ENCODE measurements around the gene WWOX.

The WWOX gene

DNA sequence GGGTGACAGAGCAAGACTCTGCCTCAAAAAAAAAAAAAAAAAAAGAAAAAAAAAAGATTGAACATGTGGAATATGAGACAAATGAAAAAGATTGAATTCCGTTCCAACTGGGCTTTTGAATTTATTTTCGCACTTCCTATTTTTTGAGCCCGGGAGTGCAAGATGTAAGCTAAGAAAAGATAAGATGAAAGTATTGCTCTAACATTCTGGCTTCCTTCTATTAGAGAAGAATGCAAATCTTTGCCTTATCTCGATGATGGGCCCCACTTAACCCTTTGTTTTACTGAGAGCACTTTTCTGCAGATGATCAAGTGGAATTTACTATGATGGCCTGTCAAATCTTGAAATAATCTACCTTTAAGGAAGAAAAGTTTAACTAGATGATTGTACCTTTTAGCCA is 96.3 kb downstream of the WWOX start:
- no peak for DNase-seq (ENCODE audit: low spot score)

DNA sequence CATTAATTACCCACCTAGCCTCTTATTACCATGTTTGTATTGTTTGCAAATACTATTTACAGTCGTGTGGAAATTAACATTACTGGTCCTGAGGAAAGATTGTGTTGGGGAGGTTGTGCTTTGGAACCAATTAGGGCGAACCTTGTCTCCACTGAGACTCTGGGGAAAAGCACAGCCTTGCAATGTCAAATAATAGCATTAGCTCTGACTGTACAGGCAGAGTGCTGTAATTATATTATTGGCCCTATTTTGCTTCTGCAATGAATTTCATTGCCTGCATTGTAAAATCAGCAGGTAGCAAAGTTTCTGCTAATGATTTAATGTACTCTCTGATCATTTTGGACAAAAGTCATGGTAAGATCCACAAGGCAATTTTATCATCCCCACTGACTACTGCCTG is 97.0 kb downstream of the WWOX start:
- DNase-seq (ENCODE audit: low spot score): no peak

DNA sequence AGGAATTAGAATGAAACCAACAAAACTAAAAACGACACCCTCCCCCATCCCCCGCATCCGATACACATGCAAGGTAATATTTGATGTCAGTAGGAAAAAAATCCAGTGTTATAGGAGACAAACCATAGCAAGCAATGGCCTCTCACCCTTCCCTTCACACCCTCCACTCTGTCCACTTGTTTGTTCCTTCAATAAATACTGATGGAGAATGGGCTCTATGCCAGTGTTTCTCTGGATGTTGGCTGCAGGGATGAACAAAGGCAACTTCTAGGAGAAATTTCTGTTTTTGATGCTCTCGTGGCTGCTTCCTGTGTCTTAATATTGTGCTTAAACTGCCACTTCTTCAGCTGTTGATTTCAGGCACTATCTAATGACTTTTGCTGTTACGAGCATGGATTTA is 98.8 kb downstream of the WWOX start:
- no peak for DNase-seq (ENCODE audit: low spot score)

DNA sequence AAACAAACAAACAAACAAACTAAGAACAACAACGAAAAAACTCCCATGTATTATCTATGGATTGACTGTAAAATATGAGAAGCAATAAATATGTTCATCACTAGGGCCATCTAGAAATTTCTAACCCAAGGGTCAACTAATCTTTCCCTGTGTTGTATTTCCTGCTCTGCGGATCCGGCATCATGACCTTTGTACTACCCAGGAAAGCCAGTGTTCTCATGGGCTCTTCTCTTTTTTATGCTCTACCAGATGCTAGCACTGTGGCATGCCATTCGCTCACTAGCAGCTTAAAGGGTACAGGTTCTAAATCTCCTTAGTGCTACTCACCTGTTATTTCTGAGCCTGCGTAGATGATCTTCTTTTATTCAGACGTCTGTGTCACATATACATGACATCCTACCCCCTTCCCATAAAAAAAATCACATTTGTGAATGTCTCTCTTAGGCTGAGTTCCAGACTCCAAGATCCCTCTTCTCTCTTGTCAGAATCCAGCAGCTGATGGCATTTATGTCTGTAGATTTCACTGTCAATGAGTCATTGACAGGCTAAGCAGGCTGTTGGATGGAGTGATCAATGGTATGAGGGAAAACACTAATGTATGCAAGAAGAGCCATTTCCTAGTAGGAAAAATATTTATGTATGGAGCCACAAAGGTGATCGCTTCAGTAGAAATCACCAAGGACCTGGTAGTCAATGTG is 100.0 kb downstream of the WWOX start:
- DNase-seq (ENCODE audit: low spot score): peak; percentile 38

DNA sequence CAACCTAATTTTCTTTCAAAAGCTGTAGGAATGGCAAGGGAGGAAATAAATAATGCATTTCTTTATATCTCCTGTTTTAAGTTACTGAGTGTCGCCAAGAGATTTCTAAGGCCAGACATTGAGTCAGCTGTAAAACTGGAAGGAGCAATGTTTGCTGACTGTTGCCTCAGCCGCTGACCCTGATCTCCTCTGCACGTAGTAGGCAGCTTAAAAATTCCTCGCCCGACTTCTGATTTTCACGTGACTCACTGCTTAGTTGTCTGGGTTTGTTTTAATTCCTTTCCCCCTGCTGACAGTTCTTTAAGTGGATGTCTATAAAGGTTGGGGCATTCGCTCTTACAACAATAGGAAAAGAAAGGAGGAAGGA is 100.6 kb downstream of the WWOX start:
- no peak for DNase-seq (ENCODE audit: low spot score)

DNA sequence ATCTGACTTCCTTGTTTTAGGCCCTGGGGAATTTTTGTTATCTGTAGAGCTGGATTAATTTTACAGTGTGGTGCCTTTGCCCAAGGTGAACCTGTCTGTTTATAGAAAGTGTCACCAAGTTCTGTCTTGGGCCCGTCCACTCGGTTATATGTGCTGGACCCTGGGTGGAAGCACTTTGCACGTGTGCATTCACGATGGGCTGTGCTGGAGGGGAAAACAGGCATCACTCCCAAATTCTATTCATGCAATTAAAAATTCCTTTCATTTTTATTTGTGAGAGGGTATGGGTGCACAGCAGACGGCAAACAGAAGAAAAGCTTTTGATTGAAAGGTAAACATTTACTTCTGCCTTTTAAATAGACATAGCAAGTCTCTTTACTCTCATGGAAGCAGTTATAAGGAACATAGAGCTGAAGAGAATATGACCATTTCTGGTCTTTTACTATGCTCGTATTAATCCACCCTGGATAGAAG is 101.2 kb downstream of the WWOX start:
- DNase-seq (ENCODE audit: low spot score): no peak

DNA sequence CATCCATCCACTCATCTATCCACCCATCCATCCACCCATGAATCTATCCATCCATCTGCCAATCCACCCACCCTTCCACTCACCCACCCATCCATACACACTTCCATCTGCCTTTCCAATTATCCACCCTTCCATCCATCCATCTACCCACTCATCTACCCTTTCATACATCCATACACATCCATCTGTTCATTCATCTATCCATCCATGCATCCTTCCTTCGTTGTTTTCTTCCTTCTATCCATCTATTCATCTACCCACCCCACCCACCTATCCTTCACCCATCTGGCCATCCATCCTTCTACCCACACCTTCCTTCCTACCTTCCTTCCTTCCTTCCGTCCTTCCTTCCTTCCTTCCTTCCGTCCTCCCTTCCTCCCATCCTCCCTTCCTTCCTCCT is 106.1 kb downstream of the WWOX start:
- no peak for DNase-seq (ENCODE audit: low spot score)

DNA sequence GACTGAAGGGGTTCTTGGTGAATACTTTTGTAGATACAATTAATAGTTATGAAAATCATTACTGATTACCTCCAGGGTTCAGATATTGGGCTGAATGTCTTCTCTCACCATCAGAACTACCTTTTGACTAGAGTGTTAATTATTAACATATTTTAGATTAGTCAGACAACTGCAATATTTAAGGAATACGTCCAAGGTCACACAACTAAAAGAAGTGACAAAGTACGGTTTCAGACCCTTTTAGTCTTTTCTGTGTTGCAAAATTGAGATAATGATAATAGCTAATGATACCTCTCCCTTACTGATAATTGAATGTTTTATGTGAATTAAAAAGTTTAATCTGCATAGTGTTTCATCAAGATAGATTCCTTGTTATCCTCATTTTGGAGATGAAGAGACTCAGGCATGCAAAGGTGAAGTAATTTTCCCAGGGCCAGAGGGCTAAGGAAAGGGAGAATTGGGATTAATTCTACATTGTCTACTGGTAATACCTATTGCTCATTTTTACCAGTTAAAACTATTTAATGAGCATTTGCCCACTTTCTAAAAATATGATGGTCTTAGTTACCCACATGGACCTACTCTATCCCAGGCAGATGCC is 107.3 kb downstream of the WWOX start:
- DNase-seq (ENCODE audit: low spot score): no peak

DNA sequence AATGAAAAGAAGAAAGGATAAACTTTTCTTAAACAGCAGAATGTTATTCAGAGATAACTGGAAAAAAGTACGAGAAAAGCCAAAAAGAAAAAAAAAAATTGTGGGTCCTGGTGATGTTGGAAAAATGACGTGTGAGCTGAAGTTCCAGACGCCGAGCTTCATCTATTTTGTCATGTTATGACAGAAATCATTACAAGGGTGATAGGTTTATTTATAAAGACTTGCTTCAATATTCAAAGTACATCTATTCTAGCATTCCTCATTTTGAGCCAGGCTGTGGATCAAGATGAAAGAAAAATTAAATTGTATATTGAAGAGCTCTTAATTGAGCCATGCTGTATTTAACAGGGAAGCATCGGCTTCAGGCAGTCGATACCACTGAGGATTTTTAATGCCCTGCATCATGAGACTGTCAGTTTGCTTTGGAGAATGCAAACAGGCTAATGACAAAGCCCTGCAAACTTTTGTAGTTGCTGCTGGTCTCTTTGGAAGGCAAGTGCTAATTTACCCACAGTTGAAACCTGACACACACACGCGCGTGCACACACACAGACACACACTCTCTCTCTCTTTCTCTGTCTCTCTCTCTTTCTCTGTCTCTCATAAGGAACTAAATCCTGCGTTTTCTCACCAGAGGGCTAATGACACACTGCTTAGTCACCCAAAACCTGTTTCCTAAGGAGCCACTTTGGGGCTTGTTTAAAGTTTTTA is 110.7 kb downstream of the WWOX start:
- DNase-seq (ENCODE audit: low spot score): no peak

DNA sequence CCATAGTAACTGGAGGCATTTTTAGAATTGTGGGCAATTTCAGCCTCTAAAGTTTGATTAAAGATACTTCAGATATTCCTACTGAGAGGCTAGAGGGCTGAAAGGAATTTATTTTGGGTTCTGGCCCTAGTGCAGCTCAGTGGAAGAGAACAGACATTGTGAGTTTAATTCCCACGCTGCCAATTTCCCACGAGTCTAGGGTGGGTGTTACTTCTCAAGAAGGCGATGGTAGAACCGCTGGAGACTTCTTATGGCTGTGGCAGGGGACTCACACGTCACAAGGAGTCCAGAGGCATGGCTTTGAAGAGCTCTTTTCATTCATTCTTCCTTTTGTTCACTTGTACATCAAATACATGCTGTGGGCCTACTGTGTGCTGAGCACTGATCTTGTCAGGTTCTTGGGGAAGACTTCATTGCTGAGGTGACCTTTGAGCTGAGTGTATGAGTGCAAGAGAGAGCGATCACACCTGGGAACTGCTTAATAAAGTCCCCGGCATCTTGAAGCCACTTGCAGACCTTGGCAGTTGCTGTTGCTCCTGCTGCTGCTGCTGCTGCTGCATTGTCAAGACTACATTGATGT is 111.7 kb downstream of the WWOX start:
- DNase-seq (ENCODE audit: low spot score): no peak

DNA sequence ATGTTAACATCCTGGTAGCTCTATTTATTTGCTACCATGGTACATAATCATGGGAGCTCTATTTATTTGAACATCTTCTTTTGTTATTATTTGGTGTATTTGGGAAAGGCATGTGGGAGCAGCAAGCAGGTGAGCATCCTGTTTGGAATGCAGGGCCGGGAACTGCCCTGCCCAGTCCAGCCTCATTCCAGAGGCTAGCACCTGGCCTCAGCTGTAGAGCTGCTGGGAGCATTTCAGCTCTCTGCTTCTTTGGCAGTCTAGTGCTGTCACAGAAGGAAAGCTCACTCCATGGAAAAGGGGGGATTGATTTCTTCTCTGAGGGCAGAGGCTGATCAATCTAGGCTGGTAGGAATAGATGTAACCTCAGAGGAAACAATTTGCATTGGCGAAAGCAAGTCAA is 112.5 kb downstream of the WWOX start:
- peak; percentile 50 for DNase-seq (ENCODE audit: low spot score)

DNA sequence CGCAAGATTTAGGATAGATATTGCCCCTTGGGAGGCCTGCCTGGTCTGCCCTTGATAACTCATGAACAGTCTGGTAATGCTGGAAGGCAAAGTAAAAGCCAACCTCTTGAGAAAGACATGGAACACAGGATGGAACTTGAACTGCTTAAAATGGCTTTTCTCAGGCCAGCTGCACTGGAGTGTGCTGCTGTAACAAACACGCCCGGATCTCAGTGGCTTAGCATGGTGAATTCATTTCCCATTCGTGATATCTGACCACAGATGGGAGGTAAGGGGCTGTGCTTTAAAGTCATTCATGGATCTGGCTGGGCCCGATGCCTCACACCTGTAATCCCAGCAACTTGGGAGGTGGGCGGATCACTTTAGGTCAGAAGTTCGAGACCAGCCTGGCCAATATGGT is 113.2 kb downstream of the WWOX start:
- no peak for DNase-seq (ENCODE audit: low spot score)

DNA sequence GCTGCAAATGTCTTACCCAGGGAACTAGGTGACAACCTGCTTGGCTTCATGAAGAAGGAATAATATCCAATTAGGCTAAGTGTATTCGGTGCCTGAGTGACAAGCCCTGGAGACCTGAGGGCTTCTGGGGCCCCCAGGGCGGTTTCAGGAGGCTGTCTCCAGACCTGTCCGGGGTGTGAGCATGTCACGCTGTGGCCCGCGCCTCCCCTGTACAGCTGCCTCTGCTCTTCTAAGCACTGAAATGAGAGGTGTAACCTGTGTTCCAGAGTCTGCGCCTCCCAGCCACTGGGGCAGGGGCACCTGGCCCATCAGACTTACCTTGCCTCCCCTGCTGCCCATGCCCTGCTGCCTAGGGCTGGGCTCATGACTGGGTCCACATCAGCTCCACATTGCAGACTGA is 114.3 kb downstream of the WWOX start:
- DNase-seq (ENCODE audit: low spot score): no peak

DNA sequence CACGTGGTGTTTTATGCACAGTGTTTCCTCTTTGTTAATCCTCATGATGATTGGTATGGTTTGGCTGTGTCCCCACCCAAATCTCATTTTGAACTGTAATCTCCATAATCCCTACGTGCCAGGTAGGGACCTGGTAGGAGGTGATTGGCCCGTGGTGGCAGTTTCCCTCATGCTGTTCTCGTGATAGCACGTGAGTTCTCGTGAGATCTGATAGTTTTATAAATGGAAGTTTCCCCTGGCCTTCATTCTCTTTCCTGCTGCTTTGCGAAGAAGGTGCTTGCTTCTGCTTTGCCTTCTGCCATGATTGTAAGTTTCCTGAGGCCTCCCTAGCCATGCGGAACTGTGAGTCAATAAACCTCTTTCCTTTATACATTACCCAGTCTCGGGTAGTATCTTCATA is 115.8 kb downstream of the WWOX start:
- DNase-seq (ENCODE audit: low spot score): no peak

DNA sequence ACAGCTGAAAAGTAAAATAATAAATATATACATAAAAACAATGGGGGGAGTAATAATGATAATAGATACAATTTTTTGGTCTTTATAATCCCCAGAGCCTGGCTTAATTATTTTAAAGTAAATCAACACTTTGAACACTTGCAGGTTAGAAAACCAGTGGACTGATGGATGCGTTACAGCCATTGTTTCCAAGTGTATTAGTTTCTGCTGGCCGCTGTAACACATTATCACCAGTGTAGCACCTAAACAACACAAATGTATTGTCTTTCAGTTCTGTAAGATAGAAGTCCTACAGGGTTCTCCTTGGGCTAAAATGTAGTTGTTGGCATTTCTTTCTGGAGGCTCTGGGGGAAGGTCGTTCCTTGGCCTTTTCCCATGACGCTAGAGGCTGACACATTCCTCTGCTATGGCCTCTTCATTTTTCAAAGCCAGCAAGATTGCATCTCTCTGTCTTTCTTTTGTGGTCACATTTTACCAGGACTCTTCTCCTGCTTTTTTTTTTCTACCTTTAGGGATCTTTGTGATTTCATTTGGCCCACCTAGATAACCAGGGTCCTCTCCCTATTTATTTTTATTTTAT is 116.8 kb downstream of the WWOX start:
- DNase-seq (ENCODE audit: low spot score): no peak

DNA sequence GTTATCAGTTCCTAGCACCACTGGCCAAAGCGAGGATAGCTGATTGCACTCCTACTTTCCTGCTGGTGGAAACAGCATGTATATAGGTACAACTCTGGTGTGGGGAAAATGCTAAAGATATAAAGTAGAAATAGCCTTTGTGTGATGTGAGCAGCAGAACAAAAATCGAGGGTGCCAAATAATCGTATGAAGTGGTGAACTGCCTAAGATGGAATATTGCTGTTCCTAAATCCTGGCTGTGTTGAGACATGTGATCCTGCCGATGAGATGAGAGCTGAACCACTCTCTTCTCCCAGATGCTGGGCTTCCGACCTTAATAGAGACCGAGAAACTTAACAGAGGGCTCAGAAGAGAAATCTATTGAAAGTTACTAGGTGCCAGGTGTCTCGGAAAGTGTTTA is 117.8 kb downstream of the WWOX start:
- DNase-seq (ENCODE audit: low spot score): no peak

DNA sequence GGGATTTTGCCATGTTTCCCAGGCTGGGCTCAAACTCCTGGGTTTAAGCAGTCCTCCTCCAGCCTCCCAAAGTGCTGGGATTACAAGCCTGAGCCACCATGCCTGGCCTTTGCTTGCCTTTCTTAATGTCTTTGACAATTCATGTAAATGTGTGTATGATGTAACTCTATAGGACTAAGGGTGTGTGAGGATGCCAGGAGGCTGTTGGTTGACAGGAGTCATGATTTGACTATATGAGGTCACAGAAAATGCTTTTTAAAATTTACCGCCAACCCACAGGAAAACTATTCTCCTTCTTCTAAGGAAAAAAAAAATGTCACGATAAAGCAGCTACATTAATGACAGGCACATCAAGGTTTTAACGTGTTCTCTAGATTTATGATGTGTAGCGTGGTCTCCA is 118.8 kb downstream of the WWOX start:
- no peak for DNase-seq (ENCODE audit: low spot score)

DNA sequence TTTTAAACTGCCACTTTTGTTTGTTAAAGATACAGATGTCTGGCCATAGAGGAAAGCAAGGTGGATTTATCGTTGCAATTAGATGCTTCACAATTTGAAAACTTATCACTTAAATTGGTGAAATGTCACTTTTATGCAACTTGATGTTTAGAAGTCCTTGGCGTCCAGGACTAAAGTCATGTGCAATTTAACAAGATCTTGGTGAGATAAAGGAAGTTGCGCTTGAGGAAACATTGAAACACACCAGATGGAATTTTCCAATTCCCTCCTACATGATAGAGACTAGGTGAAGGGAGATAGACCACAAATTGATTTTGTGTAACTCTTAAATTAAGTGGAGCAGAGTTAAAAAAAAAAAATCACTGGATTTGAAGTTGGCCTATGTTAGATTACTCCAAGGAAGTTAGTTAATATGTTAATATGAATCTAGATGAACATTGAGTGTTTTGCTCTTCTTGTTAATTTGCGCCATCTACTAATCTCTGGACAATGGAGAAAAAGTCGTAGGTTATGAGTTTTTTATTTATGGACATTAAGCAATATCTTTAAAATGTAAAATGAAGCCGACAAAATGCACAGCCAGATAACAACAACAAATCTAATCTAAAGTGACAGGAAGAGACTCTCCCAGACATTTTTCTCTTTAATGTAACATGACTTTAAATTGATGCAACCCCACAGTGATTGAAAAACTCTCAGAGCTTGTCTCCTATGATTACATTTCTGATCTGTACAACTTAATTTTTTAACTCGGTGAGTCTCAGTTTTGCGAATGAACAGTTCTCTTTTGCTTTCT is 119.6 kb downstream of the WWOX start:
- DNase-seq (ENCODE audit: low spot score): no peak

DNA sequence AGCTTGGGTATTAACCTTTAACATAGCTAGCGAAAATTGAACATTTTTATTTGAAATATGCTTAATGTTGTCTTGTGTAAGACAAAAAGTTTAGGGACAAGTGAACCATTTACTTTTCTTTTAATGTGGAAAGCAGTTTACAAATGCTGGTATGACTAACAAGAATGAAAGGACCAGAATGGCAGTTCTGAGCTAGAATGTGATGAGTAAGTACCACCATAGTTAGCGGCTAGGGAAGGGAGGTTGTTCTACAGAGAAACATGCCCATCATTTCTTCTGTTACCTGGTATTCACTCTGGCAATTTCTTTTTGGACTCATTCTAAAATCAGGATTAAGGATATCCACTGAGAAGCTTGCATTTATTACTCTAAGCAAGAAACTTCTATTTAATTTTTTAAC is 121.1 kb downstream of the WWOX start:
- no peak for DNase-seq (ENCODE audit: low spot score)

DNA sequence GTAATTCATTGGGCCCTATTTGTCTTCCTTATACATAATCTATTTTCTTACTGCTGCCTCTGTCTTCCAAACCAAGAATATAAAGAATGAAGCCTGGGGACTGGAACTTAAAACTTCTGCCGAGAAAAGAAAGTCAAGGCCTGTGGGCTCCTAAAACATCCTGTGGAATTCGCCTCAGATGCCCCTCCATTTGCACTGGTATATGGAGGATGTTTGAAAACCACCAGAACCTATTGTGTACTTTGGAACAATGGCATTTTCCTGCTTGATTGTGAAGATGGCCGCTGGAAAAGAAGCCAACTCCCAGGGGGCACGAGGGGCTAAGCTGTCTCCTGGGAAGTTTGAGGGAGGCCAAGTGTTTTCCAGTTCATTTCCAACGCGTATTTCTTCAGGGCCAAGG is 122.4 kb downstream of the WWOX start:
- no peak for DNase-seq (ENCODE audit: low spot score)

DNA sequence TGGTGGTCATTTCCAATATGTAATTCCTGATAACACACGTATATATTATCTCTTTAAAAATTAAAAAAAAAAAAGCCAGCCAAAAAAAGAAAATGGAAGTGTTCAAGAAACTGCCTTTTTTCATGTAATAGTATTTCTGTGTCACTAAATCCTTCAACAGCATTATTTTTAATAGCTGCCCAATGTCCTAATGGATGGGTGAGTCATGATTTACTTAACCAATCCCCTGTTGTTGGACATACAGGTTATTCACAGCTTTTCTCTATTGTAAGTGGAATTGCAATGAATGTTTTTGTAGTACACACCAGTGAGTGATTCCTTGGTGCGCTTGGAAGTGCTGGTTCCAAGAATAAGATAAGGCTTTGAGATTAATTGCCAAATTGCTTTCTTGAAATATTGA is 124.9 kb downstream of the WWOX start:
- no peak for DNase-seq (ENCODE audit: low spot score)

DNA sequence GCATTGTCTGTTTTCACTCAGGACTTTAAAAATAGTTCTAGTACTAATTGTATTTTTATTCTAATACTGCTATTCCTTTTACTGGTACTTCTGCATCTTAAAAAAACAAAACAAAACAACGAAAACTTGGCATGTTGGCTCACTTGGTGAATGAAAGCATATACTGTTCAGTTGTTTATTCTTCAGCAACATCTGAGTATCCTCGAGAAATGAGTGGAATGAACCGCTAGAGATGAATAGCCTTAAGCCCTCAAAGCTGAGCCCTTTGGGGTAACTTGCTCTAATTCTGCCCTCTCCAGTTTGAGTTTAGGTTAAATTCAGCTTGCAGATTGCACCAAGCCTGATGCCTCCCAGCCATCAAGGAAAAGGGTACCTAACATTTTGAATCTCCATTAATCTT is 126.5 kb downstream of the WWOX start:
- DNase-seq (ENCODE audit: low spot score): no peak
